HEK293 (cell line): Measurements from ENCODE around the gene COQ10B.

Source experiments
- GLI4 ChIP-seq: fragments of 450-650 bp; formaldehyde crosslinking; IDR thresholded peaks from 2 replicates; pipeline ENCODE4 v1.5.1; 2016; ENCODE audit warnings: missing biosample characterization, missing genetic modification characterization
- GLIS1 ChIP-seq: fragments of 450-650 bp; formaldehyde crosslinking; IDR thresholded peaks from 2 replicates; pipeline ENCODE4 v1.5.1; 2016; ENCODE audit warnings: missing biosample characterization, missing genetic modification characterization
- HOXA7 ChIP-seq: sonication (generic); formaldehyde crosslinking; IDR thresholded peaks from 2 replicates; pipeline ENCODE4 v1.8.1; 2022; ENCODE audit warnings: missing genetic modification reagents, borderline replicate concordance
- SP7 ChIP-seq: fragments of 450-650 bp; formaldehyde crosslinking; IDR thresholded peaks from 2 replicates; pipeline ENCODE4 v1.5.1; 2016; ENCODE audit warnings: missing biosample characterization, missing genetic modification characterization
- WT1 ChIP-seq: fragments of 450-650 bp; formaldehyde crosslinking; IDR thresholded peaks from 2 replicates; pipeline ENCODE4 v1.5.1; 2016; ENCODE audit warnings: missing biosample characterization, missing genetic modification characterization
- ZBTB11 ChIP-seq: fragments of 450-650 bp; formaldehyde crosslinking; conservative IDR thresholded peaks from 2 replicates; pipeline ENCODE4 v1.5.1; 2016; ENCODE audit warnings: low read depth, missing biosample characterization, missing genetic modification characterization
- ZEB2 ChIP-seq: fragments of 450-650 bp; formaldehyde crosslinking; IDR thresholded peaks from 2 replicates; pipeline ENCODE4 v1.5.1; 2016; ENCODE audit warnings: missing biosample characterization, missing genetic modification characterization
- ZFP3 ChIP-seq: fragments of 450-650 bp; formaldehyde crosslinking; IDR thresholded peaks from 2 replicates; pipeline ENCODE4 v1.5.1; 2016; ENCODE audit warnings: low read depth, missing biosample characterization, missing genetic modification characterization
- ZFP69B ChIP-seq: fragments of 450-650 bp; formaldehyde crosslinking; IDR thresholded peaks from 2 replicates; pipeline ENCODE4 v1.5.1; 2016; ENCODE audit warnings: missing biosample characterization, missing genetic modification characterization
- ZNF140 ChIP-seq: fragments of 450-650 bp; formaldehyde crosslinking; IDR thresholded peaks from 2 replicates; pipeline ENCODE4 v1.5.1; 2016; ENCODE audit warnings: missing biosample characterization, missing genetic modification characterization
- ZNF174 ChIP-seq: fragments of 450-650 bp; formaldehyde crosslinking; IDR thresholded peaks from 2 replicates; pipeline ENCODE4 v1.5.0; 2017; ENCODE audit warnings: missing biosample characterization, mild to moderate bottlenecking, missing genetic modification characterization
- ZNF175 ChIP-seq: fragments of 450-650 bp; formaldehyde crosslinking; IDR thresholded peaks from 2 replicates; pipeline ENCODE4 v1.5.1; 2016; ENCODE audit warnings: missing biosample characterization, missing genetic modification characterization
- ZNF341 ChIP-seq: fragments of 450-650 bp; formaldehyde crosslinking; IDR thresholded peaks from 2 replicates; pipeline ENCODE4; 2016; ENCODE audit warnings: low read depth, missing biosample characterization, missing genetic modification characterization
- ZNF350 ChIP-seq: fragments of 450-650 bp; formaldehyde crosslinking; IDR thresholded peaks from 2 replicates; pipeline ENCODE4 v1.5.0; 2017; ENCODE audit warnings: missing biosample characterization, mild to moderate bottlenecking, missing genetic modification characterization
- ZNF366 ChIP-seq: fragments of 450-650 bp; formaldehyde crosslinking; conservative IDR thresholded peaks from 2 replicates; pipeline ENCODE4 v1.5.1; 2016; ENCODE audit warnings: missing biosample characterization, missing genetic modification characterization
- ZNF391 ChIP-seq: fragments of 450-650 bp; formaldehyde crosslinking; IDR thresholded peaks from 2 replicates; pipeline ENCODE4 v1.5.1; 2016; ENCODE audit warnings: low read depth, missing biosample characterization, missing genetic modification characterization, borderline replicate concordance
- ZNF426 ChIP-seq: fragments of 450-650 bp; formaldehyde crosslinking; IDR thresholded peaks from 2 replicates; pipeline ENCODE4 v1.5.1; 2017; ENCODE audit warnings: missing biosample characterization, missing genetic modification characterization, mild to moderate bottlenecking, inconsistent platforms, moderate library complexity
- ZNF473 ChIP-seq: fragments of 450-650 bp; formaldehyde crosslinking; IDR thresholded peaks from 2 replicates; pipeline ENCODE4 v1.5.1; 2017; ENCODE audit warnings: missing biosample characterization, missing genetic modification characterization
- ZNF521 ChIP-seq: fragments of 450-650 bp; formaldehyde crosslinking; IDR thresholded peaks from 2 replicates; pipeline ENCODE4 v1.5.1; 2017; ENCODE audit warnings: missing biosample characterization, mild to moderate bottlenecking, missing genetic modification characterization
- ZNF544 ChIP-seq: fragments of 450-650 bp; formaldehyde crosslinking; IDR thresholded peaks from 2 replicates; pipeline ENCODE4 v1.5.0; 2017; ENCODE audit warnings: missing biosample characterization, missing genetic modification characterization
- ZNF596 ChIP-seq: fragments of 450-650 bp; IDR thresholded peaks from 2 replicates; pipeline ENCODE4 v1.5.0; 2018; ENCODE audit warnings: missing biosample characterization, mild to moderate bottlenecking, missing genetic modification characterization, moderate library complexity
- ZNF600 ChIP-seq: fragments of 450-650 bp; formaldehyde crosslinking; IDR thresholded peaks from 2 replicates; pipeline ENCODE4 v1.5.1; 2016; ENCODE audit warnings: missing biosample characterization, missing genetic modification characterization
- ZNF621 ChIP-seq: fragments of 450-650 bp; formaldehyde crosslinking; IDR thresholded peaks from 2 replicates; pipeline ENCODE4 v1.5.1; 2017; ENCODE audit warnings: missing biosample characterization, missing genetic modification characterization
- ZNF629 ChIP-seq: fragments of 450-650 bp; formaldehyde crosslinking; IDR thresholded peaks from 2 replicates; pipeline ENCODE4 v1.5.1; 2017; ENCODE audit warnings: missing biosample characterization, missing genetic modification characterization
- ZNF658 ChIP-seq: fragments of 450-650 bp; formaldehyde crosslinking; IDR thresholded peaks from 2 replicates; pipeline ENCODE4; 2016; ENCODE audit warnings: missing biosample characterization, missing genetic modification characterization
- ZNF791 ChIP-seq: fragments of 450-650 bp; formaldehyde crosslinking; IDR thresholded peaks from 2 replicates; pipeline ENCODE4 v1.5.1; 2016; ENCODE audit warnings: missing biosample characterization, missing genetic modification characterization
- ZNF830 ChIP-seq: fragments of 450-650 bp; IDR thresholded peaks from 2 replicates; pipeline ENCODE4 v1.5.0; 2018; ENCODE audit warnings: missing biosample characterization, missing genetic modification characterization, low read depth, mild to moderate bottlenecking, moderate library complexity
- ZNF843 ChIP-seq: fragments of 450-650 bp; formaldehyde crosslinking; IDR thresholded peaks from 2 replicates; pipeline ENCODE4 v1.5.1; 2016; ENCODE audit warnings: missing biosample characterization, missing genetic modification characterization
- TF ChIP-seq, protein P1 (sequence below): fragments of 450-650 bp; formaldehyde crosslinking; IDR thresholded peaks from 2 replicates; pipeline ENCODE4 v1.5.1; 2016; ENCODE audit warnings: missing biosample characterization, missing genetic modification characterization
- TF ChIP-seq, protein P2 (sequence below): fragments of 450-650 bp; formaldehyde crosslinking; IDR thresholded peaks from 2 replicates; pipeline ENCODE4 v1.5.1; 2016; ENCODE audit warnings: missing biosample characterization, missing genetic modification characterization
- TF ChIP-seq, protein P3 (sequence below): fragments of 450-650 bp; formaldehyde crosslinking; IDR thresholded peaks from 2 replicates; pipeline ENCODE4 v1.5.1; 2016; ENCODE audit warnings: missing biosample characterization, missing genetic modification characterization

Gene COQ10B

GRCh38 chr2:197499594-197500502 lies 46.5 kb downstream of the COQ10B start, which contains the start of the genes HSPD1 and HSPE1 (continued):
- peak; percentile 85; the same call in 1 of the 2 replicates for TF ChIP-seq ZFP69B (tag by site-specific recombination)
- TF ChIP-seq ZNF350 (tag by site-specific recombination) = no peak
- TF ChIP-seq ZNF175 = no peak
- TF ChIP-seq ZNF791 (tag by site-specific recombination) = no peak
- no peak for TF ChIP-seq ZNF544 (tag by site-specific recombination)
- peak; percentile 97 for TF ChIP-seq ZEB2 (tag by site-specific recombination)
- TF ChIP-seq, protein P1, sequence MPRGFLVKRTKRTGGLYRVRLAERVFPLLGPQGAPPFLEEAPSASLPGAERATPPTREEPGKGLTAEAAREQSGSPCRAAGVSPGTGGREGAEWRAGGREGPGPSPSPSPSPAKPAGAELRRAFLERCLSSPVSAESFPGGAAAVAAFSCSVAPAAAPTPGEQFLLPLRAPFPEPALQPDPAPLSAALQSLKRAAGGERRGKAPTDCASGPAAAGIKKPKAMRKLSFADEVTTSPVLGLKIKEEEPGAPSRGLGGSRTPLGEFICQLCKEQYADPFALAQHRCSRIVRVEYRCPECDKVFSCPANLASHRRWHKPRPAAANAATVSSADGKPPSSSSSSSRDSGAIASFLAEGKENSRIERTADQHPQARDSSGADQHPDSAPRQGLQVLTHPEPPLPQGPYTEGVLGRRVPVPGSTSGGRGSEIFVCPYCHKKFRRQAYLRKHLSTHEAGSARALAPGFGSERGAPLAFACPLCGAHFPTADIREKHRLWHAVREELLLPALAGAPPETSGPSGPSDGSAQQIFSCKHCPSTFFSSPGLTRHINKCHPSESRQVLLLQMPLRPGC (tag by site-specific recombination) = peak; percentile 94
- TF ChIP-seq, protein P2, sequence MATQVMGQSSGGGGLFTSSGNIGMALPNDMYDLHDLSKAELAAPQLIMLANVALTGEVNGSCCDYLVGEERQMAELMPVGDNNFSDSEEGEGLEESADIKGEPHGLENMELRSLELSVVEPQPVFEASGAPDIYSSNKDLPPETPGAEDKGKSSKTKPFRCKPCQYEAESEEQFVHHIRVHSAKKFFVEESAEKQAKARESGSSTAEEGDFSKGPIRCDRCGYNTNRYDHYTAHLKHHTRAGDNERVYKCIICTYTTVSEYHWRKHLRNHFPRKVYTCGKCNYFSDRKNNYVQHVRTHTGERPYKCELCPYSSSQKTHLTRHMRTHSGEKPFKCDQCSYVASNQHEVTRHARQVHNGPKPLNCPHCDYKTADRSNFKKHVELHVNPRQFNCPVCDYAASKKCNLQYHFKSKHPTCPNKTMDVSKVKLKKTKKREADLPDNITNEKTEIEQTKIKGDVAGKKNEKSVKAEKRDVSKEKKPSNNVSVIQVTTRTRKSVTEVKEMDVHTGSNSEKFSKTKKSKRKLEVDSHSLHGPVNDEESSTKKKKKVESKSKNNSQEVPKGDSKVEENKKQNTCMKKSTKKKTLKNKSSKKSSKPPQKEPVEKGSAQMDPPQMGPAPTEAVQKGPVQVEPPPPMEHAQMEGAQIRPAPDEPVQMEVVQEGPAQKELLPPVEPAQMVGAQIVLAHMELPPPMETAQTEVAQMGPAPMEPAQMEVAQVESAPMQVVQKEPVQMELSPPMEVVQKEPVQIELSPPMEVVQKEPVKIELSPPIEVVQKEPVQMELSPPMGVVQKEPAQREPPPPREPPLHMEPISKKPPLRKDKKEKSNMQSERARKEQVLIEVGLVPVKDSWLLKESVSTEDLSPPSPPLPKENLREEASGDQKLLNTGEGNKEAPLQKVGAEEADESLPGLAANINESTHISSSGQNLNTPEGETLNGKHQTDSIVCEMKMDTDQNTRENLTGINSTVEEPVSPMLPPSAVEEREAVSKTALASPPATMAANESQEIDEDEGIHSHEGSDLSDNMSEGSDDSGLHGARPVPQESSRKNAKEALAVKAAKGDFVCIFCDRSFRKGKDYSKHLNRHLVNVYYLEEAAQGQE (tag by site-specific recombination) = peak; percentile 39; the same call in 1 of the 2 replicates
- peak; percentile 87 for TF ChIP-seq ZNF843 (tag by site-specific recombination)
- peak; percentile 91 for TF ChIP-seq ZBTB11
- no peak for TF ChIP-seq ZNF473
- peak; percentile 98 for TF ChIP-seq ZNF600
- TF ChIP-seq ZNF391 (tag by site-specific recombination) = peak; percentile 92
- TF ChIP-seq ZNF140 (tag by site-specific recombination) = no peak
- 0 out of 2 replicates have a peak, but pooled peaks have one; percentile 23 for TF ChIP-seq ZFP3
- TF ChIP-seq, protein P3, sequence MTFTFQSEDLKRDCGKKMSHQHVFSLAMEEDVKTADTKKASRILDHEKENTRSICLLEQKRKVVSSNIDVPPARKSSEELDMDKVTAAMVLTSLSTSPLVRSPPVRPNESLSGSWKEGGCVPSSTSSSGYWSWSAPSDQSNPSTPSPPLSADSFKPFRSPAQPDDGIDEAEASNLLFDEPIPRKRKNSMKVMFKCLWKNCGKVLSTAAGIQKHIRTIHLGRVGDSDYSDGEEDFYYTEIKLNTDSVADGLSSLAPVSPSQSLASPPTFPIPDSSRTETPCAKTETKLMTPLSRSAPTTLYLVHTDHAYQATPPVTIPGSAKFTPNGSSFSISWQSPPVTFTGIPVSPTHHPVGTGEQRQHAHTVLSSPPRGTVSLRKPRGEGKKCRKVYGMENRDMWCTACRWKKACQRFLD (tag by site-specific recombination) = peak; percentile 70
- no peak for TF ChIP-seq ZNF621 (tag by site-specific recombination)
- no peak for TF ChIP-seq HOXA7 (CRISPR knock-in tag)
- TF ChIP-seq ZNF658 (tag by site-specific recombination) = no peak
- TF ChIP-seq SP7 (tag by site-specific recombination) = peak; percentile 95
- TF ChIP-seq ZNF366 (tag by site-specific recombination) = peak; percentile 80
- no peak for TF ChIP-seq ZNF521
- TF ChIP-seq ZNF596 (tag by site-specific recombination) = 0 out of 2 replicates have a peak, but pooled peaks have one; percentile 51
- TF ChIP-seq GLI4 (tag by site-specific recombination) = 0 out of 2 replicates have a peak, but pooled peaks have one; percentile 72
- TF ChIP-seq WT1 (tag by site-specific recombination) = peak; percentile 83
- TF ChIP-seq GLIS1 (tag by site-specific recombination) = peak; percentile 31; the same call in 1 of the 2 replicates
- TF ChIP-seq ZNF174 (tag by site-specific recombination) = no peak
- TF ChIP-seq ZNF426 (tag by site-specific recombination) = no peak
- peak; percentile 97 for TF ChIP-seq ZNF629 (tag by site-specific recombination)
- TF ChIP-seq ZNF341 (tag by site-specific recombination) = peak; percentile 76
- no peak for TF ChIP-seq ZNF830 (tag by site-specific recombination)
